Measurements from ENCODE around the gene PDE10A.

PDE10A gene

DNA sequence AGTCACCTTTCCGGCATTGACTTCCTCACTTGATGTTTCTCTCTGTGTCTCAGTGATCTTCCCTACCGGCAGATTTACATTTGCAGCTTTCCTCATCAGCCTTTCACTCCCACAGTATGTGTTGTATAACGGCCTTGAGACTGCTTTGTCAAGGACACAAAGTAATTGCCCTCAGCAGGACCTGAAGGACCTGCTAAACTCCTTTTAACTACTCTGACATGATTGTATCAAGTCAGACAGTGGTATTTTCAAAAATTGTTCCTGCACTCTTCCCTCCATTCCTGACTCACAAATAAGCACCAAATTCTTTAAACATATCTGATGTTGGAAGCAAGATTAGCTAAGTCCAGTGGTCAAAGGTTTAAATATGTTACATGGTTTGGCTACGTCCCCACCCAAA lies 62.4 kb downstream of the PDE10A start:
- TF ChIP-seq FOXP2 (optimal IDR thresholded peaks at IDR 0.05; ENCODE audit: borderline replicate concordance, extremely low read depth, extremely low read length, insufficient read depth) (no peak), POLR2AphosphoS5 (IDR thresholded peaks at IDR 0.05; ENCODE audit: low read depth, low read length) (no peak), REST (IDR thresholded peaks at IDR 0.05; ENCODE audit: insufficient read depth in 1 of 2, low read depth in 2 of 2, low read length in 2 of 2) (no peak), TAF1 (IDR thresholded peaks at IDR 0.05; ENCODE audit: borderline replicate concordance, insufficient read depth, low read length) (no peak), SIN3A (IDR thresholded peaks at IDR 0.05; ENCODE audit: borderline replicate concordance, insufficient read depth, low read length) (no peak)

DNA sequence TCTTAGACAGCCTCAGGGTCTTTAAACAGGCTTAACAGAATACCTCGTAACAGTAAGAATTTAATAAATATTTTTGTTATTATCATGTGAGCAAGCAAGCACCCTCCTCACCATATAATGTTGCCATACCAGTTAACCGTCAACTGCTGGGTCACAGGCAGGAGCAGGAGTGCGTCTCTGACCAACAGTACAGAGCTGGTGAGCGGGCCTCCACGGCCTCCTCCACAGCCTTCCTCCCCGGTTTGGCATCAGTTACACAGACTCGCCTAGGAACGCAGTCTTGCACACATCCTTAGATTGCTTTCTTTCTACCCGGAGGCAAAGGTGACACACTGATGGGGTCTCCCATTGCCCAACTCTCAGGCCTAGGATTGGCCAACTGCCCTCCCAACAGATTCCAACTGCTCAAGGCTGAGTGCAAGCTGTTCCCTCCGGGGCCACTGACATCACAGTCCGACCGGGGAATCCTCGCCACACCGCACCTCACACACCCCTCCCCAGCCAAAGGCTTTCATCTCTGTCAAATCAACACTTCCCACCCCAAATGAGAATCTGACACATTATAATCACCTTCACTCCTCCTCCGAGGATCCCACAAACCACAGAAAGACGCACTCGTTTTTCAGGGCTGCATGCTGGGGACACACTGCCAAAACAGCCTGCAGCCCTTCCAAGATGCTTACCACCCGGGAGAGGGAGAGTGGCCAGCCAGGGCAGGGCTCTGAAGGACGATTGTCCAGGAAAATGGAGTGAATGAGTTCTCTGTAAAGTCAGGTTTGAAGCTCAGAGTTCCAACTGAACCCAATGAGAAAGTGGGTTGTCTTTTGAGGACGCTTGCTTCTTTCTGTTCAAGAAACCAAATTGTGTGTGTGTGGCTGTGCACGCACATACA lies 63.2 kb downstream of the PDE10A start:
- TF ChIP-seq TAF1 (IDR thresholded peaks at IDR 0.05; ENCODE audit: borderline replicate concordance, insufficient read depth, low read length) (no peak), POLR2AphosphoS5 (IDR thresholded peaks at IDR 0.05; ENCODE audit: low read depth, low read length) (no peak), FOXP2 (optimal IDR thresholded peaks at IDR 0.05; ENCODE audit: borderline replicate concordance, extremely low read depth, extremely low read length, insufficient read depth) (no peak), REST (IDR thresholded peaks at IDR 0.05; ENCODE audit: insufficient read depth in 1 of 2, low read depth in 2 of 2, low read length in 2 of 2) (no peak), SIN3A (IDR thresholded peaks at IDR 0.05; ENCODE audit: borderline replicate concordance, insufficient read depth, low read length) (no peak)

- no peak for TF ChIP-seq TAF1 (IDR thresholded peaks at IDR 0.05; ENCODE audit: borderline replicate concordance, insufficient read depth, low read length)
- no peak for TF ChIP-seq REST (IDR thresholded peaks at IDR 0.05; ENCODE audit: insufficient read depth in 1 of 2, low read depth in 2 of 2, low read length in 2 of 2)
Measured at GRCh38 chr6:165599121-165599520, 63.9 kb downstream of the PDE10A start.

GRCh38 chr6:165597821-165598220 lies 65.2 kb downstream of the PDE10A start:
- TF ChIP-seq FOXP2 (optimal IDR thresholded peaks at IDR 0.05; ENCODE audit: borderline replicate concordance, extremely low read depth, extremely low read length, insufficient read depth), result no peak
- no peak for TF ChIP-seq SIN3A (IDR thresholded peaks at IDR 0.05; ENCODE audit: borderline replicate concordance, insufficient read depth, low read length)
- TF ChIP-seq REST (IDR thresholded peaks at IDR 0.05; ENCODE audit: insufficient read depth in 1 of 2, low read depth in 2 of 2, low read length in 2 of 2), result no peak
- TF ChIP-seq TAF1 (IDR thresholded peaks at IDR 0.05; ENCODE audit: borderline replicate concordance, insufficient read depth, low read length), result no peak
- no peak for TF ChIP-seq POLR2AphosphoS5 (IDR thresholded peaks at IDR 0.05; ENCODE audit: low read depth, low read length)

Data from PFSK-1 (cell line).